HUDEP-2 (cell line): ENCODE data around the gene HIF1AN.

ENCODE experiments used
- DNase-seq, 76 experiments: peaks; one replicate each; lab custom pipeline; 2025; ENCODE audit not compliant: unreplicated experiment in 76 of 76; lab: John Stamatoyannopoulos, UW

The HIF1AN gene

DNA sequence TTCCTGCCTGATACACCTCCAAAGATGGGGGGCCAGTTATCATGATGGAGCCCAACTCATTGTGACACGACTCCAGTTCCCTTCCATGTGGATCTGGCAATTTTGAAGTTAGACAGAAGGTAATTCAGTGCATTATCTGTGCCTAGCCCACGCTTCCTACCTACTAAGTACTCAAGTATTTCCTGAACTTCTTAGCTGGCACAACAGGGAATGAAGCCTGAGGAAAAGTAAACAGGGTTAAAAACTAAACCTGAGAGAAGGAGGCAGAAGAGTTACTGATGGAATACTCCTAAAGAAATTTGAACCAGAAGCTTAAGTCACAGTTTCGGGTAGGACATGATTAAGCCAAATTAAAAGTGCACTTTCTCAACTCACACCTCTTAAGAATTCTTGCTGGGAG lies 14.9 kb upstream of the HIF1AN start:
- no peak for DNase-seq

DNA sequence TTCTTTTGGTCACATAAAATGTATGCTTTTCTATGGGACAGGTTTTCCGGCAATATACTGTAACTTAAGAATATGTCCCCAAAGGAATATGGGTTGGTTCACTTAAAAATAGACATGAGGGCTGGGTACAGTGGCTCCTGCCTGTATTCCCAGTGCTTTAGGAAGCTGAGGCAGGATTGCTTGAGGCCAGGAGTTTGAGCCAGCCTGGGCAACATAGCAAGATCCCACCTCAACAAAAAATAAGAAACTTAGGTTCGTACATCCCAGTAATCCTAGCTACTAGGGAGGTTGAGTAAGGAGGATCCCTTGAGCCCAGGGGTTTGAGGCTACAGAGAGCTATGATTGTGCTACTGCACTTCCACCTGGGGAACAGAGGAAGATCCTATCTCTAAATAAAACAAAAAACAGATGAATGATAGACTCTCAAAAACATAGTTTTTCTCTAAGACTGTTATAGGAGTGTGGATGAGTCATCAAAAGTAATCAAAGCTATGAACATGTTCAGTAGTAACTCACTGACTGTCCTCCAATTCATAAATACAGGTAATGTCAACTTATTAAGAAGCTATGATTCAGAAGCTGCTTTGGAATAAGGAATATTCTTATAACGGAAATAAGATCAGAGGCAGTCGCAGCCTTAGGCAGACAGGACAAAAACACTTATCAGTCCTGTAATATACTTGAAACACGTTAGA lies 13.5 kb upstream of the HIF1AN start:
- DNase-seq, result no peak

DNA sequence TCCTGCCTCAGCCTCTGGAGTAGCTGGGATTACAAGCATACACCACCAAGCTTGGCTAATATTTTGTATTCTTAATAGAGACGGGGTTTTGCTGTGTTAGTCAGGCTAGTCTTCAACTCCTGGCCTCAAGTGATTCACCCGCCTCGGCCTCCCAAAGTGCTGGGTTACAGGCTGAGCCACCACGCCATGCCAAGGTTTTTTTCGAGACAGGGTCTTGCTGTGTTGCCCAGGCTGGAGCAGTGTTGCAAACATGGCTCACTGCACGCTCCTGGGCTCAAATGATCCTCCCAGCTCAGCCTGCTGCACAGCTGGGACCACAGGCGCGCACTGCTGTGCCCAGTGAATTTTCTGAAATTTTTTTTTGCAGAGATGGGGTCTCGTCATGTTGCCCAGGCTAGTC lies 12.8 kb upstream of the HIF1AN start:
- DNase-seq, result no peak

DNA sequence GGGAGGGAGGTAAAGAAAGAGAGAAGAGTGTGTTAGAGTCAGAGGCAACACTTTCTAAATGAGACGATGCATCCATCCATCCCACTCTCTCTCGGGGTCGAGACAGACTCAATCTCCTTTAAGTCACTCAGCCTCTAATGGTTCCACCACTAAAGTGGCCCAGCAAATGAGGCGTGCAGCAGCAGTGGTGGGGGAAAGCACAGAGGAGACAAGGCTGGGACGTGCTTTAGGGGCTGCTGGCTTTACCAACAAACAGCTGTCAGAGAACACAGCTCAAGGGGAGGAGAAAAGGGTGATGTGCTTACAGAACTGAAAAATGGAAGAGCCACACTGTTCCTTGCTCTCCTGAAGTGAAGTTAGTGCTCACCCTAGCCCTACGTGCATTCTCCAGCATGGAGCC lies 11.5 kb upstream of the HIF1AN start:
- no peak for DNase-seq

DNA sequence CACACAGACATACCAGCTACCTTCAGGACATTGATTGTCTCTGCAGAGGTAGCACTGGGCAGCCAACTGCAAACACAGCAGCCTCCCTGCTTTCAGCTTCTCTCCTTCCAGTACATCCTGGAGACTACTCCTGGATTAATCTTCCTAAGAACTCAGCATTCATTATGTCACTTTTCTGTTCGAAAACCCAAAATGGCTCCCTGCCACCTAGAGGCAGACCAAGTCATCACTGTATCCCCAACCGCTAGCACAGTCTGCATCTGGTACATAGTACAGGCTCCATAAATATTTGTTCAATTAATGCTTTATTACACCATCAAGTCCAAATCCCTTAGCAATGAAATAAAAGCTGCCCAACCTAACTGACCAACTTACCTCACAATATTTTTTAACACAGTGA lies 11.1 kb upstream of the HIF1AN start:
- no peak for DNase-seq

DNA sequence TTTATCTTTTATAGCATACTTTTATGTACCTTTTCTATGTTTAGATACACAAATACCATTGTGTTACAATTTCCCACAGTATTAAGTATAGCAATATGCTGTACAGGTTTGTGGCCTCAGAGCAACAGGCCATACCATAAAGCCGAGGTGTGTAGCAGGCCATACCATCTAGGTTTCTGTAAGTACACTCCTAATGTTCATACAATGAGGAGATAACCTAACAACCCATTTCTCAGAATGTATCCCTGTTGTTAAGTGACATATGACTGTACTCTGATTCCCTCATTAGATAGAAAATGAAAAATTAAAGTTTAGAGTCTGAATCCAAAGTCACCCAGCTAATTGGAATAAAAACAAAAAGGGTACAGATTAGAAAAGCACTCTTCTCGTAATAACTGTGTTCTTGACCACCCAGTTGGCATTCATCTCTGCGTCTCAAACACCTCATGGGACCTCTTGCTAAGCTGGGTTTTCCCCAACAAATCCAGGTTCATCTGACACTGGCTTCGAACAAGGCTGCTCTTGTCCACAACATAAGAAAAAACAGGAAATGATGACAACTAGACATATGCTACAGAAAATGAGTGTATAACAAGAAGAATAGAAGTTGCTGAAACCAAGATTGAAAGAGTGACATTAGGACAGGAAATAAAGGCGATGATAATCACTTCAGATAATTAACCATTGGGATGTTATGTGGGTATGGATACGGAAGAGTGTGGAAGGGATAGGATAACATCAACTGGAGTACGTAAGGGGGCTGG lies 7.4 kb upstream of the HIF1AN start:
- no peak for DNase-seq

DNA sequence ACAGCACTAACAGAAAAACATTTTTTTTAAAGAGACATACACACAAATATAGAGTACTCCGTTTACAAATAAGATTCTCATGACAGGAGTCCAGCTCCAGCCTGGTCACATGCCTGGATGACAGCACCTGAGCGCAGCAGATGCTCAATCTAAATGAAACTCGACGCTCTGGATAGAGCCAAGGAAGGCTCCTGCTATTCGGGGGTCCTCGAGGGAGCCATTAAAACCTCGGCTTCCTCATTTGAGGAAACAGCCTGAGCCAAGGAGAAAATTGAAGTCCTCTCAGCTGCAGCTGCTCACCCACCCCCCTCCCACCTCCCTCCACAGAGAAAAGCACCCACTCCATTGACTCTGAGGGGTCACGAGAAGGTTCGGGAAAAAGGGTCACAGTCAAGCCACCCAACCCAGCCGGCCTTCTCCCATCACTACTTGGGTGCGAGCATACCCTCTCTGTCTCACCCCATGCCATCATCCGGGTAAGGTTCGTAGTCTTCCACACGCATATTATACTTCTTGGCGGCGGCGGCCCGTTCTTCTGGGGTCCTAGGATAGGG lies 6.7 kb upstream of the HIF1AN start:
- no peak for DNase-seq

DNA sequence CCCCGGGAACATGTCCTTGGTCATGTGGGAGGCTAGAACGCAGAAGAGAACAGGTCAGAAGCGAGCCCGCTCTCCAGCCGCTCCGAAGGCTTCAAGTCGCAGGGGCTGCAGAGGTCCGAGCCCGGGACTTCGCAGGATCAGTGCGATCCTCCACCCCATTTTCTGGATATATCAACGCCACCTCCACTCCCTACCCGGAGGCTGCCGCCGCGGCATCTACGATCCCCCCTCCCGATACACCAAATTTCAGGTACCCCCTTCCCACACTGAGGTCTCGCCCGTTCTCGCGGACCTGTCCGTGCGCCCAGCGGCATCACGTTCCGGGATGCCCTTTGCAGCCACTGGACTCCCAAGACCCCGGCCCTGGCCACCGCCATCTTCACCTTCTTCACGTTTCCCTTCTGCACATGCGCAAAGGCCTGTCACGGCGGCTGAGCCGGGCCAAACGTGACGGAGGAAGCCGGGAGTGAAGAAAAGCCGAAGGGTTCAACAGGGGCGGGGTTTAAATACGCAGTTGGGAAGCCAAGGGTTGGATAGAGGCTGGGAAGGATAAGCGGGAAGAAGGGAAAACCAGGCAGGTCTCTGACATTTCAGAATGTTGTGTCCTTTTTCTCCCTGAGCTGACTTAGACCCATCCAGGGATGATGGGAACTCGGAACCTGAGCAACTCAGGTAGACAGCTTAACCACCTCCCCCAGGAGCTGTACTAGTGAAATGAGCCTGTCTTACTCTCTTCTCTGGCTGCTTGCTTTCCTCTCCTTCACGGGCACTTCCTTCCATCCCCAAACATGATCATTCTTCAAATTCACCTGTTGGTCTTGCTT lies 6.1 kb upstream of the HIF1AN start, which contains the start of gene NDUFB8:
TSS of gene NDUFB8 (minus strand) at position 397 of the 824 bp plus-strand sequence. CDS start at position 377, 20 bp downstream.
- peak in 75 of 76 experiments; percentile 7 to 87 (median 73) for DNase-seq

DNA sequence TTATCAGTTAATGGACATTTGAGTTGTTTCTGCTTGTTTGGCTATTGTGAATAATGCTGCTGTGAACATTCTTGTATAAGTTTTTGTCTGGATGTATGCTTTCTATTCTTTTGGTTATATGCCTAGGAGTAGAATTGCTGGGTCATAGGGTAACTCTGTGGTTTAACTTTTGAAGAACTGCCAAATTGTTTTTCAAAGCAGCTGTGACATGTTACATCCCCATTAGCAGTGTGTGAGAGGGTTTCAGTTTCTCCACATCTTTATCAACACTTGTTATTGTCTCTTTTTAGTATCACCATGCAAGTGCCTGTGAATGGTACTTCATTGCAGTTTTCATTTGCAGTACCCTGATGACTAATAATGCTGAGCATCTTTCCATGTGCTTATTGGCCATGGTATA lies 4.0 kb upstream of the HIF1AN start:
- peak in 5 of 76 experiments; percentile 11 to 41 (median 18) for DNase-seq

DNA sequence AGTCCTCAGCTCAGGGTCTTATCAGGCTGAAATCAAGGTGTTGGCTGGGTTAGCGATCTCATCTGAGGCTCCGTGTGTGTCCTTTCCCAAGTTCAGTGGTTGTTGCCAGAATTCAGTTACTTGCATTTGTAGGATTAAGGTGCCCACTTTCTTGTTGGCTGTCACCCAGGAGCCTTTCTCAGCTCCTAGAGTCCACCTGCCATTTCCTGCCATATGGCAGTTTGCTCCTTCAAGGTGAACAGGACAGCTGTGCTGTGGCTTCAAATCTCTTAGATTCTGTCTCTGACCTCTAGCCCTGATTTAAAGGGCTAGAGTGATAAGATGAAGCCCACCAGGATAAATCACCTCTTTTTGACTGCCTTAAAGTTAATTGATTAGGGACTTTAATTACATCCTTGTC lies 1.0 kb upstream of the HIF1AN start:
- peak in 2 of 76 experiments; percentile 5 to 10 for DNase-seq

DNA sequence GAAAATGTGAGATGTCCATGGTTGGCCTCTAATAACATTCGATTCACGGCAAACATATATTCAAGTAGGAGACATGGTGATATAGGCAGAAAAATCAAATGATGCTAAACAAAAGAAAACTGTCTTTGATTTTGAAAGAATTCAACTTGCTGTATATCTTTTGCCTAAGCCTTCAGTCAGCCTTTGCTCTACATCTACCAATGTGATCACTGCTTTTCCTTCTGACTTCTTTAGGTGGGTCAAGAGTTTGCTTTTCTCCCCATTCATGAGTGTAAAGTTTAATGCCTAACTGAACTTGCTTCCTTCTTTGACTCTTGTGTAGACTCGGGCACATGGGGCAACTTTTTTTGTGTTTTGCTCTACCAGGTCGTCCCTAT lies 417 bp upstream of the HIF1AN start:
- DNase-seq, result no peak

DNA sequence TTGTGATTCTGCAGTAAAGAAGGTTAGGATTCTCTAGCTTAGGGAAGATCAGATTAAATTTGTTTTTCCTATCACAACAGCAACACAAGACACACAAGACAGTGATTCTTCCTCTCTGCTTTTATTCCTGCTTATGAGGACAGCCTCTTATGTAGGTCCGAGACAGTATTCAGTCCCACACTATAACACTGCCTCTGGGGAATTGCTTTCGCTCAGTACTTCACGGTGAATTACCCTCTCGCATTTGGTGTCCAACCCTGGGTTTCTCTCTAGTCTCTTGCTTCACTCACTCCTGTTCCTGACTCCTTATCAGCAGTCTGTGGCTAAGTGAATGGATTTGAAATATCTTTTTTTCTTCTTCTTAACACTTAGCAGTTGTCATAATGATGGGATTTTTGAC lies 1.7 kb downstream of the HIF1AN start:
- no peak for DNase-seq

DNA sequence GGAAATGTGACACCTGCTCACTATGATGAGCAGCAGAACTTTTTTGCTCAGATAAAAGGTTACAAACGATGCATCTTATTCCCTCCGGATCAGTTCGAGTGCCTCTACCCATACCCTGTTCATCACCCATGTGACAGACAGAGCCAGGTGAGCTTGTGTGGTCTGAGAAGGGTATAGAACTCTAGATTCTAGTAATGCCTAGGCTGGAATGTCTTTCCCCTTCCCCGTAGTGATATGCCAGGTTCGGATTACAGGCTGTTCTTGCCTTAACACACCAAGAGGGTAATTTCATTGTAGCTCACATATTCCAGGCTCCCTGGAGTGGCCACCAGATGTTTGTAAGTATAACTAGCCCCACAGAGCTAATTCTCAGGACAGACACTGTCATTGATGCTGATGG lies 9.2 kb downstream of the HIF1AN start:
- DNase-seq, result no peak

DNA sequence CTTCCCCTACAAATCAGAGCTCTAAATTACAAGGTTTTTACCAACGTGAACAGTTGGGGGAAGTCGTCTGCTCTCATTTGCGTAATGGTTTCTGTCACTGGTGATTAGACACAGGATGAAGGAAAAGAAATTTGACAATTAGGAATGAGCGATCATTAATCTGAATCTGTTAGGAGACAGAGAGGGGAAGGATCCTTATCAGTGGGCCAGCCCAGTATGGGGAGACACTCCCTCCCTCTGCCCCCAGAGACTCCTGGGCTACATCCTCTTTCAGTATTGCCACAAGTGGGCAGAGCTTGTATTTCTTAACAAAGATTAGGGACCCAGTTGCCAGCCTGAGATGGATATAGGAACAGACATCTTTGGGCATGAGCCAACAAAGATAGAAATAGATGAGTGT lies 15.5 kb downstream of the HIF1AN start:
- DNase-seq, result no peak

DNA sequence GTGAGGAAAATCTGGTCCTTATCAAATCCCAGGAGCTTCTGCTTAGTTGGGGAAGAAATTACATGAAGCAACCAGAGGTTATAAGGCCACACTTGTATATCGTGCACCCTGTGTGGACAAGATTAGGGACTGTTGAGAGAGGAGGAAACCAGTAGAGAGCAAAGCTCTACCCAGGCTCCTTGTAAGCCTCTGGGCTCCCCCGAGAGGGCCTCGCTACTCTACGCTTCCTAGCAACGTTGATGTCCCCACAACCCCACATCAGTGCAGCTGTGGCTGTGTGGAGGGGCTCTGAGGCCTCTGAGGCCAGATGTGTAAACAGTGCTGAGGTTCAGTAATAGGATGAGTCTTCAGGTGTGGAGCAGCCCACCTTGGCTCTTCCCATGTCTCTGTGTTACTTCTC lies 16.0 kb downstream of the HIF1AN start:
- no peak for DNase-seq

DNA sequence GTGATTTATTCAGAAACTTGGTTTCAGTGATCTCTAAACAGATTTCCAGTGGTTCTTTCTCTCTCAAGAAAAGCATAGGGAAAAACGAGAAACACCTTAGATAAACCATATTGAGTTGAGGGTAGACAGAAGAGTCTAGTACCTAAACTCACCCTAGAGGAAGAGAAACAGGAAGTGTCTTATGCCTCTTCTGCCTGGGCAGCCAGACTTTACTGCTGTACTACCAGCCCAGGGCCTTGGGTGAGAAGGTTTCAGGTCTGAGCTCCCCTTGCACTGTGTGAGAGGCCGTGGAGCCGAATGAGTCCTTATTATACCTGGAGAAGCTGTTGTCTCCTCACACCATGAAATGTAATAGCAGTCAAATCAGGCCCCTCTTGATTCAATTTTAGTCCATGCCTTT lies 18.2 kb downstream of the HIF1AN start:
- no peak for DNase-seq

DNA sequence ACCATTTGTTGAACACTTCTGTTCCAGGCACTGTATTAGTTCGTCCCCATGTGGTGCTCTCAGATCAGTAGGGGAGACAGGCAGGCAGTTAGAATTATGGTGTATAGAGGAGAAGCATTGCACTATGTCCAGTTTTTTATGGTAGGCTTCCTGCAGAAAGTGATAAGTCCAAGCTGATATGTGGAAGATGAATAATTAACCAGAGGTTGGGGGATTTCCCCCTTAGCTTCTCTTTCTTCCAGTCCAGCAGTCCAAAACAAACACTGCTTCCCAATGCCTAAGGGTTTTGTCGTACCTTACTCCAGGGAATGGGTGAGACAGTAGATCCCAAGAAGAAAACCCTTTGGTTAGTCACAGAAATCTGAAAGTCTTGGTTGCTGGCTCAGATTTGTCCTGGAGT lies 19.2 kb downstream of the HIF1AN start:
- DNase-seq, result no peak

DNA sequence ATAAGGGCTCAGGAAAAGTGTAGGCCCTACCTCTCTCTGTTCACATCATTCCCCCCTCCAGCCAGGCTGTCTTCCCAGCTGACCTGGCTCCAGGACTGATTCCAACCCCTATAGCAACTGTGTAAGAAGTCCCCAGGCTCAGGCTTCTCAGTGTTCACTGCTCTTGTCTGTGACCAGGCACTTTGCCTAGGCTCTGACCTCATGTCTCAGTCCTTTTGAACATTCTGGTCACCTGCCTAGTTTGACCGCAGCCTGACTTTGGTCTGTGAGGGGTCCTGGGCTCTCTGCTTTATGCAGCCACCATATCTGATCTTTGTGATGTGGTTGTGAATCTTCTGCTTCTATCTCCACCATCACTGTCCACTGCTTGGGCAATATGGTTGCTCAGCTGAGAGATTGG lies 24.5 kb downstream of the HIF1AN start:
- no peak for DNase-seq

DNA sequence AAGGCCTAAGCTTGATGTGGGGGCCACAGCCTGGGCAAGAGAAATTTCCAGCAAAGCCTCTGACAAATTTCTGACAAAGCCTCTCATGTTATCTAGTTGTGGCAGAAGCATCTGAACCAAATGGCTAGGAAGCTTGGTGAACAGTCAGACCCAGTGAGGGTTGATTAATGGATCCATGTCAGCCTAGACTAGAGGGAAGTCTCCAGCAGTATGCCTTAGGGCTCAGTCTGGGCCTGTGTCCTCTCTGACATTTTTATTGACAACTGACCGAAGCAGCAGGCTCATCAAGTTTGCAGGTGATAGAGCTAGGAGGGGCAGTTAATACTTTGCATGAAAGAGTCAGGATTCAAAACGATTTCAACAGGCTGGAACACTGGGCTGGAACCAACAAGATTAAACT lies 25.3 kb downstream of the HIF1AN start:
- peak in 1 of 76 experiments; percentile 6 for DNase-seq

DNA sequence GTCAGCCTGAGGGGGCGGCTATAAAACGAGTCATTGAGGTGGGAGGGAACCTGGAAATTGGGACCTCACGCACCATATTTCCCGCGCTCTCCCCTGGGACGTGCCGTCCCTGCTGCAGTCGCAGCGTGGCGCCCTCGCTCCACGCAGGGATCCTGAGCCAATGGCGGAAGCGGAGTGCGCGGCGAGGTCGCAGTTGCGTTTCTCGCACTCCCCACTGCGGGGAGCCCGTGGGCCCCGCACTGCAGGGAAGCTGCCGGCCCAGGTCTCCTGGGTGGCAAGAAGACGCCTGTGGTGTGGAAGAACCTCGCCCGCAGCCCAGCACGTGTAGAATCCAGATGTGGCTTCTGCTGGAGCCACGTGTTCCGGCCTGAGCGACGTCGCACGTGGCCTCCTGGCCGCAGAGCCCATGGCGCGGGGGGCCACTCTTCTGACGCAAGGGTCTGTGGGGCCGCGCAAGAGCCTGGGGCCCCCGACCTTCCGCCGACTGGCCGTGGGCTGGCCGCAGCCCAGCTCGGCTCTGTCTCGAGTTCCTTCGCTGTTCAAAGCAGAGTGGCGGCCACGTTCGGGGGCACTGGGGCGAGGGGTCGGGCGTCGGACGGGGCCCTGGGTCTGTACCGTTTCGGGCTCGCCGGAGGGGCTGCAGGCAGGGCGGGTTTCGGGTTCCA lies 26.4 kb downstream of the HIF1AN start:
- peak in 73 of 76 experiments; percentile 9 to 89 (median 75) for DNase-seq
